Activated CD8-positive, alpha-beta memory T cell treated with anti-CD3 and anti-CD28 coated beads for 4 hours (primary cell): ENCODE data around the gene IRS2.
"Not testable (repeated sequence)": the region's sequence is repeated elsewhere in the genome, so short reads cannot be mapped to it uniquely, and the experiment has no call there.

Experiments
- DNase-seq, 2 donors: peaks; one replicate each; pipeline ENCODE4 v3.0.0-alpha.2; 2020; ENCODE audit warnings: low read depth in 2 of 2

Gene IRS2, protein sequence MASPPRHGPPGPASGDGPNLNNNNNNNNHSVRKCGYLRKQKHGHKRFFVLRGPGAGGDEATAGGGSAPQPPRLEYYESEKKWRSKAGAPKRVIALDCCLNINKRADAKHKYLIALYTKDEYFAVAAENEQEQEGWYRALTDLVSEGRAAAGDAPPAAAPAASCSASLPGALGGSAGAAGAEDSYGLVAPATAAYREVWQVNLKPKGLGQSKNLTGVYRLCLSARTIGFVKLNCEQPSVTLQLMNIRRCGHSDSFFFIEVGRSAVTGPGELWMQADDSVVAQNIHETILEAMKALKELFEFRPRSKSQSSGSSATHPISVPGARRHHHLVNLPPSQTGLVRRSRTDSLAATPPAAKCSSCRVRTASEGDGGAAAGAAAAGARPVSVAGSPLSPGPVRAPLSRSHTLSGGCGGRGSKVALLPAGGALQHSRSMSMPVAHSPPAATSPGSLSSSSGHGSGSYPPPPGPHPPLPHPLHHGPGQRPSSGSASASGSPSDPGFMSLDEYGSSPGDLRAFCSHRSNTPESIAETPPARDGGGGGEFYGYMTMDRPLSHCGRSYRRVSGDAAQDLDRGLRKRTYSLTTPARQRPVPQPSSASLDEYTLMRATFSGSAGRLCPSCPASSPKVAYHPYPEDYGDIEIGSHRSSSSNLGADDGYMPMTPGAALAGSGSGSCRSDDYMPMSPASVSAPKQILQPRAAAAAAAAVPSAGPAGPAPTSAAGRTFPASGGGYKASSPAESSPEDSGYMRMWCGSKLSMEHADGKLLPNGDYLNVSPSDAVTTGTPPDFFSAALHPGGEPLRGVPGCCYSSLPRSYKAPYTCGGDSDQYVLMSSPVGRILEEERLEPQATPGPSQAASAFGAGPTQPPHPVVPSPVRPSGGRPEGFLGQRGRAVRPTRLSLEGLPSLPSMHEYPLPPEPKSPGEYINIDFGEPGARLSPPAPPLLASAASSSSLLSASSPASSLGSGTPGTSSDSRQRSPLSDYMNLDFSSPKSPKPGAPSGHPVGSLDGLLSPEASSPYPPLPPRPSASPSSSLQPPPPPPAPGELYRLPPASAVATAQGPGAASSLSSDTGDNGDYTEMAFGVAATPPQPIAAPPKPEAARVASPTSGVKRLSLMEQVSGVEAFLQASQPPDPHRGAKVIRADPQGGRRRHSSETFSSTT (N-terminal part only)

GRCh38 chr13:109786457-109787134, at the start of gene IRS2:
Gene IRS2, minus strand, starts transcription at chr13:109786583. Its CDS starts 530 bp downstream, at chr13:109786053.
- DNase-seq: peak; percentile 80 to 88

DNA sequence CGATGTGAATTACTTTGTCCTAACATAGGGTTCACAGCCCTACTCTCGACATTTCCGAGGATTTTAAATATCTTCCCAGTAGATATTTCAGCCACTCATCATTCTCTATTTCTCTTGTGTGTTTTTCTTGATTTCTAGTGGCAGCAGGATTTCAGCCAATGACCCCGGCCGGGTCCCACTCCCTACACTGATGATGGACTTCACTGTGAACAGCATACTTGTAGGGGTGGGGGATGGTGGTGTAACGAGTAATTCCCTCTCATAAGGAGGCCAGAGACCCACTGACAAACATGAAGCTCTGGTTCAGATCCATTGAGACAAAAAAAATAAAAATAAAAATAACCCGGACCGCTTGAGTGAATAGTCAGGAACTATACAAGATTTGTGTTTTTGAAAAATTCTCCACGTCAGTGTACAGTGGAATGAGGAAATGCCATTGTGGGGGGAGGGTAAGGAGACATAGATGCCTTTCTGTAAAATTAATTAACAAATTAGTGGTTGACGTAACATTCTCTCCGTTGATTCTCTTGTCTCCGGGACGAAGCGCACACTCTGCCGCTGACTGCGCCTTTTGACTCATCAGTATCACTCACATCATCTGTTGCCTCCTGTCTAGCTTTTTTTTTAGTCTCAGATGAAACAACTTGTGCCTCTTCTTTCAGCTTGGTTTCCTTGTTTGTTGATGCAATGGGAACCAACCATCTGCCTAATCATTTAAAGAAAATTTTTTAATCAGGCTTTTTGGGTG, 48.8 kb upstream of the IRS2 start:
- DNase-seq: no peak

- no peak for DNase-seq
These were observed 47.6 kb upstream of the IRS2 start for GRCh38 chr13:109833940-109834339.

DNA sequence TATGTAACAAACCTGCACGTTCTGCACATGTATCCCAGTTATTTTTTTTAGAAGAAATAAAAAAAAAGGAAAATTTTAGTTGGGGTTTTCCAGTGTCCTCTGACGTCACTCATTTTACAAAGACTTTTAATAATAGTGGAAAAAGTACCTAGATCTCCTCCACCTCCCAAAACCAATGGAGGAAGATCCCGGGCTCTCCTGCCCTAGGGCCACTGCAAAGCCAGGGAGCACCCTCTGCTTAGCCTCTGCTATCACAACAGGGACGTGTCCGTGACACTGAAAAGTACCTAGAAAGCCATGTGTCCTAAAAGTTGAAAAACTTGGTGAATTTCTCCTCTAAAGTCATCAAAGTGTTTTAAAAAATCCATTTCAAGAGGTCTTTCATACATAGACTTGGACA, 46.7 kb upstream of the IRS2 start:
- DNase-seq: no peak

DNA sequence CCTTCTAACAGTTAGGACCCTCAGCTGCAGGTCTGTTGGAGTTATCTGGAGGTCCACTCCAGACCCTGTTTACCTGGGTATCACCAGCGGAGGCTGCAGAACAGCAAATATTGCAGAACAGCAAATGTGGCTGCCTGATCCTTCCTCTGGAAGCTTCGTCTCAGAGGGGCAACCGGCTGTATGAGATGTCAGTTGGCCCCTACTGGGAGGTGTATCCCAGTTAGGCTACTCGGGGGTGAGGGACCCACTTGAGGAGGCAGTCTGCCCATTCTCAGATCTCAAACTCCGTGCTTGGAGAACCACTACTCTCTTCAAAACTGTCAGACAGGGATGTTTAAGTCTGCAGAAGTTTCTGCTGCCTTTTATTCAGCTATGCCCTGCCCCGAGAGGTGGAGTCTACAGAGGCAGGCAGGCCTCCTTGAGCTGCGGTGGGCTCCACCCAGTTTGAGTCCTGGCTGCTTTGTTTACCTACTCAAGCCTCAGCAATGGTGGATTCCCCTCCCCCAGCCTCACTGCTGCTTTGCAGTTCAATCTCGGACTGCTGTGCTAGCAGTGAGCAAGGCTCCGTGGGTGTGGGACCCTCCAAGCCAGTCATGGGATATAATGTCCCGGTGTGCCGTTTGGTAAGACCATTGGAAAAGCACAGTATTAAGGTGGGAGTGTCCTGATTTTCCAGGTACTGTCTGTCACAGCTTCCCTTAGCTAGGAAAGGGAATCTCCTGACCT, 42.4 kb upstream of the IRS2 start:
- not testable (repeated sequence) for DNase-seq

DNA sequence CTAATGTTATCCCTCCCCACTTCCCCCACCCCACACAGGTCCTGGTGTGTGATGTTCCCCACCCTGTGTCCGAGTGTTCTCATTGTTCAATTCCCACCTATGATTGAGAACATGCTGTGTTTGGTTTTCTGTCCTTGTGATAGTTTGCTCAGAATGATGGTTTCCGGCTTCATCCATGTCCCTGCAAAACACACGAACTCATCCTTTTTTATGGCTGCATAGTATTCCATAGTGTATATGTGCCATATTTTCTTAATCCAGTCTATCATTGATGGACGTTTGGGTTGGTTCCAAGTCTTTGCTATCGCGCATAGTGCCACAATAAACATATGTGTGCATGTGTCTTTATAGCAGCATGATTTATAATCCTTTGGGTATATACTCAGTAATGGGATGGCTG, 36.8 kb upstream of the IRS2 start:
- not testable (repeated sequence) for DNase-seq

- DNase-seq: no peak
These were observed 34.7 kb upstream of the IRS2 start for GRCh38 chr13:109821103-109821502.

GRCh38 chr13:109819874-109820273, 33.5 kb upstream of the IRS2 start:
- DNase-seq: no peak

DNA sequence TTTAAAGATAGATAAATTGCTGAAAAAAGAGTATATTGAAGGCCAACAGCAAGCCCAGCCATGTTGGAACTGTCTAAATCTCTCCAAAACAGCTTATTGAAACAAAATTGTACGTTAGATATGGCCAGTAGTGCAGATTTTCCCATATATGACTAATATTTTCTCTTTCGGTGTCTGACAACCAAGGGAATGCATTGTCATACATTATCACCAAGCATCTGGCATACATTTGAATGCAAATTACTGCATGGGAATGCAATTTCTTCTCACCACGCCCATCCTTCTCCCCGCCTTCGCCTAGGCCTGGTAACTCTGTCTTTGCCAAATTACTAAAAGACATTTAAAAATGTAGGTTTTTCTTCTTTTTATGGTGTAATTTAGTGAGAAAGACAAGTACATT, 32.5 kb upstream of the IRS2 start:
- DNase-seq: no peak

DNA sequence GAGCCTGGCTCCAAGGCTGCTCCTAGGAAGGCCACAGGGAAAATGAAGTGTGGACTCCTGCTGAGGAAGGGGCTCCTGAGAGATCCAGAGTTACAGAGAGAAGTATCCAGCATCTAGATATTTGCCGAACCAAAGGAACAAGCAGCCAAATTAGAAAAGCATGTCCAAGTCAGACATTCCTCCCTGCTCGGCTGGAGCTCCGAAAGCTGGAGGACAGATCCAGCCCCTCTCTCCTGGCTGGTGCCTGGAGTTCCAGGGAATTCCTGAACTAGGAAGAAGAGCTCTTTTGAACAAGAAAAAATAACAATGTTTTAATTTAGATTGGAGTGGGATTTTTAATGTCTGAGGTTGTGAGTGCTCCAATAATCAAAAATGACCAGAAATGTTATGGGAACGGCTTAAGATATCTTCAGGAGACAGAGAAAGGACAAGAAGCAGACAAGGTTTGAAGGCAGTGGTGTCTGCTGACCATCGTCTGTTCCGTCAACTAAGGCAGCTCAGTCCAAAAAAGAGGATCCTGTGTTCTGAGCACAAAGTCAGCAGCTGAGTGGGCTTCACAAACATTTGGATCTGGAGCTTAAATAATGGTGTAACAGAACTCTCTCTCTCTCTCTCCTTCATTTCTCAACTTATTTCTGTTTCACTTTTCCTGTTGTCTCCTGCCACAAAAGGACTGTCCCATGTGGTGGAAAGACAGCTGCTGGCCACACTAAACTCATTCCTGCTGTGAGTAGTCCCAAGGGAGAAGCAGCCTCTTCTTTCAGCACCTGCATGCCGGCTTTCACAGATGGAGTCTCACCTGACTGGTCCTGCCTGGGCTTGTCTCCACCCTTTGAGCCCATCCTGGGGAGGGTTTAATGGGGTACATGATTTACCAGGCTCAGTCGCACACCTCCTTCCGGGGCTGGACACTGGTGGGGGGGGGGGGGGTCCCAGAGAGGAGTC, 31.5 kb upstream of the IRS2 start:
- DNase-seq: no peak

GRCh38 chr13:109816808-109817203, 30.4 kb upstream of the IRS2 start:
- no peak for DNase-seq

DNA sequence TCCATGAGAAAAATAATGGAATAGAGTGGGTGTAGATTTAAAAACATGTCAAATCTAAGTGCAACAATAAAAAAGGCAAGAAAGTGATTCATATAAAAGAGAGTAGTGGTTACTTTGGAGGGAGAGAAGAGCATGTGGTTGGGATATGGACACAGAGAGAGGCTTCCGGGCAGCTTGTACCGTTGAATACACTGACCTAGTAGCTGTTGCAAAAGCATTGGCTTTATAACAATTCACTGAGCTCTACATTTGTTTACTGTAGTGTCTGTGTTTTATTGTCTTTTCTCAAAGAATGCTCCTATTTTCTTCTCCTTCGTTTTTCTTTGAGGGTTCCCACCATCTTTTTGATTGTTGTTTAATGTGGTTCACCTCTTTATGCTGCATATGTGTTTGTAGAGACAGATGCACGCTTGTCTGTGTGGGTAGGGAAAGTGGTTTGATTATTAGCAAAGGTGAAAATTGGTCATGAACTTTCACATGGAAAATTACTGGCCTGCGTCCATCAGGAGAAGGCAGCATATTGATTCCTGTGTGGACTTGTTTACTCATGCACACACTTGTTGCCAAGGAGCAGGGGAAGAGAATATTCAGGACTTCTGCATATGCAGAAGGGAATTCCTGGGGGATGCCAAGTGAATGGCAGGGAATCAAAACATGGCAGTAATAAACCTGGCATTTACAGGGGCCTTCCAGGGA, 29.9 kb upstream of the IRS2 start:
- DNase-seq: no peak

GRCh38 chr13:109815651-109816050, 29.3 kb upstream of the IRS2 start:
- DNase-seq: no peak

DNA sequence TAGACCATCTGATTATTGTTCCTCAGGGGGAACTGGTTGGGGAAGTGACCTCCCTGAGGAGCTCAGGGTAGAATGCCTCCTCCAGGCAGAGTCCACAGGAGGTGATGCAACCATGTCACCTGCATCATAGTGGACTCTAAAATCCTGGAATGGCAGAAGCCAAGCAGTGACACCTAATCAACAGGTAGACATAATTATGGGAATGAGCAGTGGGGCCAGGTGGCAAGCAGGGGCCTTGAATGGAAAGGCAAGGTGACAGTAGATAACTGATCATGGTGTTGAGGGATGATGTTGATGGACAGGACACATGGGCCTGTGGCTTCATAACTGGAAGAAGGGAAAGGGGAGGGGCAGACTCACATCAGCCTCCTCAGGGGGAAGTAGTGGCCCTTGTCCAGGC, 27.3 kb upstream of the IRS2 start:
- DNase-seq: no peak

DNA sequence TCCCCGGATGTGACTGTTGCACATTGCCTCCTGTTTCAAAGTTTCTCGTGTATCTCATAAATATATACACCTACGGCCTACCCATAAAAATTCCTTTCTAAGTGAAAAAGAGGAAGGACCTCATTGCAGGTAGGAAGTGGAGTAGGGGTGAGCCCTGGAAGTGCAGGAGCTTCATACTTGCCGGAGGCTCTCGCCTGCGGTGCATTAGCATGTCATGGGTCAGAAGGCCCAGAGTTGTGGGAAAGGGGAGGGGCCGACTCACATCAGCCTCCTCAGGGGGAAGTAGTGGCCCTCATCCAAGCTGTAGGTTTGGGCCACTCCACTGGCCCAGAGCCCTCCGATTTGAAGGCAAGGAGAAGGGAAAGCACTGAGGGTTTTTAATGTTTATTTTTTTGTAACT, 26.0 kb upstream of the IRS2 start:
- DNase-seq: no peak

DNA sequence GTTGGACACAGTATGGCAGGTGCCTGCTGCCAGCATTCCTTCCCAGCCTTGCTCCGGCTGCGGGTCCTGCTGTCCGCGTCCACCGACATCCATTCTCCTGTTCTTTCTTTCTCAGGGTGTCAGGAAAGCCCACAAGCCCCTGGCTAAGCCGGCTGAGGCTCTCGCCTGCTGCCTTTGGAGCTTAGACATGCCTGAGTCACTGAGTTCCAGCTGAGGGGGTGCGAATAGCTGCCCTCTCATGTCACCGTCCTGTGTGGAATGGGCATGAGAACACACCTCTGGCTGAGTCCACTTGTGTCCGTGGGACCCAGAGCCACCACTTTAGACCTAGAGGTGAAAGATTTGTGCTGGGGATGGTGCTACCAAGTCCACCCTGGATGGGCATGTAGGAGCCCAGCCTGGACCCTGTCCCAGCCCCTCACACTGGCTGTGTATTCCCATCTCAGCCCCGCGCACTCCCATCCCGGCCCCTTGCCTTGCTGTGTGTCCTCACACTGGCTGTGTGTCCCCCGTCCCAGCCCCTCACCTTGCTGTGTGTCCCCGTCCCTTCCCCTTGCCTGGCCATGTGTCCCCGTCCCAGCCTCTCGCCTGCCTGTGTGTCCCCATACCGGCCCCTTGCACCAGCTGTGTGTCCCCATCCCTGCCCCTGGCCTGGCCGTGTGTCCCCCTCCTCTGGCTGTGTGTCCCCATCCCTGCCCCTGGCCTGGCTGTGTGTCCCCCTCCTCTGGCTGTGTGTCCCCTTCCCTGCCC, 24.6 kb upstream of the IRS2 start:
- DNase-seq: no peak

- no peak for DNase-seq
These were observed 23.0 kb upstream of the IRS2 start for GRCh38 chr13:109809216-109809932.
